Ovary (tissue), 3 donors: ENCODE measurements around the gene TMEM94.

Experiments used
- POLR2A ChIP-seq: fragments of 450-650 bp; IDR thresholded peaks from one replicate; pipeline ENCODE4 v1.6.1; 2017; ENCODE audit warnings: antibody characterized with exemption, mild to moderate bottlenecking, moderate library complexity
- TF ChIP-seq, protein P1 (sequence below), 3 donors: fragments of 450-650 bp in 2 of 3; fragments of 200-600 bp in 1 of 3; IDR thresholded peaks; one replicate each; pipeline versions ENCODE4 v1.5.1 to v1.8.0; 2016 to 2022; ENCODE audit warnings: antibody characterized with exemption in 3 of 3, mild to moderate bottlenecking in 1 of 3
- donor health status: DM: no; HTN: no; CAD: no.

DNA sequence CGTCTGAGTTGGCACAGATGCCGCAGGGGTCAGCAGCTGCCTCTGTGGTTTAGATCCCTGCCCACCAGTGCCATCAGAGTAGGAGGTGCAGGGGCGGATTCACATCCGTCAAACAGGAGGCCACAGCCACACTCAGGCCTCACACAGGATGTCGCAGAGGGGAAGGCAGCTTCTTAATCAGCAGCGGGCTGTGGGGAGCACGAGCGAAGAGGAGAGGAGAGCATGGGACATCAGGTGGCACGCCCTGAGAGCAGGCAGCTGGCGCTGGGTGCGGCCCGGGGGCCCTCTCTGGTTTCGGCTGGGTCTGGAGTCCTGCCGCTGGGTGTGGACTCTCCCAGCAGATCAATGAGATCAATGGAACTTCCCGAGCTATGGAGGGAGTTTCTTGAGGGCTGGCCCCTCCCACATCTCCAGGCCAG, 78.7 kb downstream of the TMEM94 start:
- TF ChIP-seq, protein P1, sequence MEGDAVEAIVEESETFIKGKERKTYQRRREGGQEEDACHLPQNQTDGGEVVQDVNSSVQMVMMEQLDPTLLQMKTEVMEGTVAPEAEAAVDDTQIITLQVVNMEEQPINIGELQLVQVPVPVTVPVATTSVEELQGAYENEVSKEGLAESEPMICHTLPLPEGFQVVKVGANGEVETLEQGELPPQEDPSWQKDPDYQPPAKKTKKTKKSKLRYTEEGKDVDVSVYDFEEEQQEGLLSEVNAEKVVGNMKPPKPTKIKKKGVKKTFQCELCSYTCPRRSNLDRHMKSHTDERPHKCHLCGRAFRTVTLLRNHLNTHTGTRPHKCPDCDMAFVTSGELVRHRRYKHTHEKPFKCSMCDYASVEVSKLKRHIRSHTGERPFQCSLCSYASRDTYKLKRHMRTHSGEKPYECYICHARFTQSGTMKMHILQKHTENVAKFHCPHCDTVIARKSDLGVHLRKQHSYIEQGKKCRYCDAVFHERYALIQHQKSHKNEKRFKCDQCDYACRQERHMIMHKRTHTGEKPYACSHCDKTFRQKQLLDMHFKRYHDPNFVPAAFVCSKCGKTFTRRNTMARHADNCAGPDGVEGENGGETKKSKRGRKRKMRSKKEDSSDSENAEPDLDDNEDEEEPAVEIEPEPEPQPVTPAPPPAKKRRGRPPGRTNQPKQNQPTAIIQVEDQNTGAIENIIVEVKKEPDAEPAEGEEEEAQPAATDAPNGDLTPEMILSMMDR (IDR thresholded peaks at IDR 0.05) = no peak
- no peak for TF ChIP-seq POLR2A
